Left ventricle myocardium inferior (tissue), 1 donor: ENCODE results near the gene DCBLD1. TPM values are rescaled to one million over a fixed set of nuclear protein-coding genes. Genes with fewer than 3 reads are reported as not detected.
"Not testable (repeated sequence)": the region's sequence is repeated elsewhere in the genome, so short reads cannot be mapped to it uniquely, and the experiment has no call there.

Experiments used
- DNase-seq: peaks from one replicate; pipeline ENCODE4 v3.0.0-alpha.2; 2020
- H3K27ac ChIP-seq: fragments of 200-600 bp; replicated peaks from 2 replicates; pipeline ENCODE4 v1.8.0; 2021
- H3K27me3 ChIP-seq: fragments of 200-600 bp; 2 replicates; pipeline ENCODE4 v1.8.0; 2021; ENCODE audit warnings: low read depth
- H3K36me3 ChIP-seq: fragments of 200-600 bp; 2 replicates; pipeline ENCODE4 v1.8.0; 2021
- H3K4me1 ChIP-seq: fragments of 200-600 bp; 2 replicates; pipeline ENCODE4 v1.8.0; 2021
- H3K4me3 ChIP-seq: fragments of 200-600 bp; 2 replicates; pipeline ENCODE4 v1.8.0; 2021; ENCODE audit warnings: mild to moderate bottlenecking, moderate library complexity
- H3K9me3 ChIP-seq: fragments of 200-600 bp; replicated peaks from 2 replicates; pipeline ENCODE4 v1.8.0; 2021
- CTCF ChIP-seq: fragments of 200-600 bp; IDR thresholded peaks from 2 replicates; pipeline ENCODE4 v1.8.0; 2021; ENCODE audit warnings: antibody characterized with exemption, mild to moderate bottlenecking, borderline replicate concordance
- intact Hi-C: fragments of 100-400 bp; cut with micrococcal nuclease; formaldehyde crosslinking; loops from one replicate; pipeline ENCODE4 v1.11.0; 2022
- long read RNA-seq: library from polyadenylated mRNA; unstranded; transcript quantifications from one replicate; pipeline ENCODE4 v2.0.0, GENCODE V29; 2021
- total RNA-seq: library from RNA; stranded (reverse); fragmentation: NEBNext Ultra II Directional; extraction: Animal tissue kit (Norgen Biotek cat#: 25700); gene quantifications from one replicate; pipeline ENCODE4 v1.2.1, GENCODE V29; 2021
- donor health status: DM: no; HTN: yes; CAD: no; lungs with severe emphysema.

DCBLD1 gene
- 5.5 TPM for total RNA-seq
- long read RNA-seq, partial matches to known transcripts, result 0 of 13 reads
- long read RNA-seq, other reads (novel, unspliced or antisense), result 10 of 13 reads

GRCh38 chr6:117482240-117483003 lies at the start of gene DCBLD1:
Gene DCBLD1, plus strand, starts transcription at chr6:117482674. Its CDS starts 108 bp downstream, at chr6:117482782.
- Histone ChIP-seq H3K4me1 (peaks cover 34% of the 10 kb centered on the region), H3K4me3 (peak within 1 kb of the TSS; percentile 83), H3K36me3 (no peaks in the 10 kb centered on the region), H3K9me3 (no peaks in the 10 kb centered on the region), H3K27me3 (no peaks in the 10 kb centered on the region), H3K27ac (peak within 1 kb of the TSS; percentile 91)
- intact Hi-C loops, result no loop called here
- peak; percentile 28 for TF ChIP-seq CTCF
- DNase-seq, result peak; percentile 77

- Histone ChIP-seq H3K27ac (no peak overlapping the region), H3K27me3 (peaks cover 10% of the 10 kb centered on the region), H3K9me3 (peaks cover 4% of the 10 kb centered on the region), H3K36me3 (no peaks in the 10 kb centered on the region), H3K4me3 (no peak overlapping the region), H3K4me1 (no peaks in the 10 kb centered on the region)
- intact Hi-C loops, result no loop called here
- no peak for TF ChIP-seq CTCF
- no peak for DNase-seq
These were observed 41.6 kb upstream of the DCBLD1 start for GRCh38 chr6:117440706-117441525.

GRCh38 chr6:117441824-117442264 lies 40.6 kb upstream of the DCBLD1 start:
- Histone ChIP-seq H3K27ac (no peak overlapping the region), H3K27me3 (peaks cover 12% of the 10 kb centered on the region), H3K36me3 (no peaks in the 10 kb centered on the region), H3K9me3 (no peaks in the 10 kb centered on the region), H3K4me3 (no peak overlapping the region), H3K4me1 (no peaks in the 10 kb centered on the region)
- intact Hi-C loops, result no loop called here
- DNase-seq, result no peak
- TF ChIP-seq CTCF, result no peak

GRCh38 chr6:117442313-117442712 lies 40.2 kb upstream of the DCBLD1 start:
- DNase-seq, H3K27ac ChIP-seq, H3K36me3 ChIP-seq, H3K4me3 ChIP-seq, intact Hi-C loops, H3K4me1 ChIP-seq, H3K9me3 ChIP-seq: not testable (repeated sequence)
- peaks cover 17% of the 10 kb centered on the region for H3K27me3 ChIP-seq

GRCh38 chr6:117444600-117444999 lies 37.9 kb upstream of the DCBLD1 start:
- intact Hi-C loops, result no loop called here
- no peak overlapping the region for H3K4me3 ChIP-seq
- peaks cover 27% of the 10 kb centered on the region for H3K27me3 ChIP-seq
- H3K9me3 ChIP-seq, result no peaks in the 10 kb centered on the region
- no peaks in the 10 kb centered on the region for H3K36me3 ChIP-seq
- peaks cover 6% of the 10 kb centered on the region for H3K4me1 ChIP-seq
- no peak for TF ChIP-seq CTCF
- H3K27ac ChIP-seq, result no peak overlapping the region
- DNase-seq, result no peak
